Measurements from ENCODE around the gene DHH. TPM values are rescaled to one million over a fixed set of nuclear protein-coding genes. Genes with fewer than 3 reads are reported as not detected.

DHH gene
- total RNA-seq, 1 donor from 2014 or later: 0.52 TPM

- no peak for DNase-seq
- intact Hi-C loops (cut with micrococcal nuclease): no loop called here
- peak; percentile 53 for ATAC-seq
Observed at GRCh38 chr12:49055978-49056754, 38.4 kb downstream of the DHH start.

- intact Hi-C loops (cut with micrococcal nuclease): no loop called here
- ATAC-seq: no peak
- no peak for DNase-seq
Observed at GRCh38 chr12:49055092-49055491, 39.5 kb downstream of the DHH start.

GRCh38 chr12:49054524-49054923 lies 40.1 kb downstream of the DHH start:
- intact Hi-C loops (cut with micrococcal nuclease): no loop called here
- DNase-seq (no peak), ATAC-seq (no peak)

DNA sequence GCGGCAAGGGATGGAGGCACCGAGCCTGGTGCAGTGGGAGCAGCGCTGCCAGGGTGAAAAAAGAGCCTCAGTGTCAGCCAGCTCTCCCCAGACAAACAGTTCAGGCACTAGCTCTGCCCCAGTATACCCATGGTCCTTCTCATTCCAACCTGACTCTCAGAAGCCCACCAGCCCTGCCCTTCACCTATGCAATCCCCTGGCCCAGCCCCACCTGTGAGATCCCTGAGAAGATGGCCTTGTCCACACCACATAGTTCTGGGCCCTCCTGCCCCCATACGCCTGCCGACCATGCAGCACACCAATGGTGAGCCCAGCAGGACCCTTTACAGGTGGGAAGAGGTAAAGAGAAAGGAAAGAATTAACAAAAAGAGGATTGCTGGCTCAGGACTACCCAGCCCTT lies 40.5 kb downstream of the DHH start:
- DNase-seq (no peak), ATAC-seq (no peak)
- intact Hi-C loops (cut with micrococcal nuclease): no loop called here

GRCh38 chr12:49052451-49053208 lies 42.0 kb downstream of the DHH start:
- intact Hi-C loops (cut with micrococcal nuclease): no loop called here
- ATAC-seq: no peak

GRCh38 chr12:49051777-49052438 lies 42.7 kb downstream of the DHH start:
- DNase-seq (no peak), ATAC-seq (no peak)
- intact Hi-C loops (cut with micrococcal nuclease): no loop called here

More at GRCh38 chr12:49052451-49053208, 42.0 kb downstream of the DHH start:
- no peak for DNase-seq

GRCh38 chr12:49051373-49051764 lies 43.2 kb downstream of the DHH start:
- ATAC-seq: no peak

GRCh38 chr12:49050507-49051372 lies 43.9 kb downstream of the DHH start:
- DNase-seq (no peak), ATAC-seq (no peak)
- intact Hi-C loops (cut with micrococcal nuclease): no loop called here

More at GRCh38 chr12:49051373-49051764, 43.2 kb downstream of the DHH start:
- intact Hi-C loops (cut with micrococcal nuclease): no loop called here
- DNase-seq: no peak

DNA sequence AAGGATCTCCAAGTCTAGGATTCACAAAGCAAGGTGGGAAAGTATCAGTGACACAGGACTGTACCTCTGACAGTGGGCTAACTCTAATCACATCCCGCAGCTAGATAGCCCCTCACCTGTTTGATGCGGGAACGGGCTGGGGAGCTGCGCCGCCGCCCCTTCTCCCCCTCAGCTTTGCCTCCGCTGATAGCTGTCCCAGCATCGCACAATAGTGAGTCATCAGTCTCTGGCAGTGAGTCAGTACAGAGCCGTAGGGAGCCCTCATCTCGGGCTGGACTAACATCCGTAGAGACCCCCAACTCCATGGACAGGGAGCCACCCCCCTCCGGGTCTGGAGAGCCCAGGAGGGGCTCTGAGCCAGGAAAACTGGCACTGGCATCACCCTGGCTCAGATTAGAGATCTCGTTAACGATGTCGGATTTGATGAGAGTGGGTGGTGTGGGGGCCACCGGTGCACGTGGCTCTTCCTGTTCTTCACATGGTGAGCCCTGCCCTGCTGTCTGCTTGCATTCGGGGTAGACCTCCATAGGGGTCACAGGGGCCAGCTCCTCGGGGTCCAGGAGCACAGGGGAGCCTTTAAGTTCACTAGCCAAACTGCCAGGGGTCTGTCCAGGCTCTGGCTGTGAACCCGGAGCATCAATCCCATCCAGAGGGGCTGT lies 44.9 kb downstream of the DHH start:
- no peak for ATAC-seq
- intact Hi-C loops (cut with micrococcal nuclease): no loop called here
- DNase-seq: no peak

GRCh38 chr12:49048953-49049352 lies 45.6 kb downstream of the DHH start:
- DNase-seq (no peak), ATAC-seq (no peak)

DNA sequence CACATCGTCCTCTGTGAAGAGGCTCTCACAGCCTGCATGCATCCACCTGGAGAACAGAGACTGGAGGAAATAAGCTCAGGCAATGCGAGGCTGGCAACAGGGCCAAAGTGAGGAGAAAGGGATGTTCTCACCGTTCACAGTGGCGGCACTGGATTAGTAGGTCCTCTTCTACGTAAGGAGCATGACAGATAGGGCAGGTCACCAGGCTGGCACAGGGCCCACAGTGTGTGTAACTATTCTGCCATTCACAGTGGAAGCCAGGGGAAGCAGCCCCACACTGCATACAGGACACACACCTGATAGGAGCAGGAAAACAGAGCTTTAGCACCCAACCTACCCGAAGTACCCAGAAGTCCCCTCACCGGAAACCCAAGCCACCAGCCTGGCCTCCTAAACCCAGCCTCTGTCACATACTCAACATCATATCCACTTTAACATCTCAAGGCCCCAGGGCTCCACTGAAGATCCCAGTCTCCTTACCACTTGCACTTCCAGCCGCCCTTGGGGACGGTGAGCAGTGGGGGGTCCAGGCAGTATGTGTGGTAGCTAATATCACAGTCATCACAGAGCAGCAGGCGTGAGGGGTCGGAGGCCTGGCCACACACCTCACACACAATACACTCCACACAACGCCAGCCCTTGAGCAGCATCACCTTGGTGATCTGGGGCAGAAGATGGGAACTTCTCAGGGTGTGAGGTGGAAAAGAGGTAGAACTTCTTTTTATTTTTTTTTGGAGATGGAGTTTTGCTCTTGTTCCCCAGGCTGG lies 48.3 kb downstream of the DHH start:
- intact Hi-C loops (cut with micrococcal nuclease): no loop called here
- peak; percentile 39 for ATAC-seq

More at GRCh38 chr12:49048953-49049352, 45.6 kb downstream of the DHH start:
- intact Hi-C loops (cut with micrococcal nuclease): no loop called here

GRCh38 chr12:49044660-49045059 lies 49.9 kb downstream of the DHH start:
- intact Hi-C loops (cut with micrococcal nuclease): no loop called here
- no peak for ATAC-seq
- DNase-seq: no peak

More for the DNA sequence above, 48.3 kb downstream of the DHH start:
- no peak for DNase-seq

DNA sequence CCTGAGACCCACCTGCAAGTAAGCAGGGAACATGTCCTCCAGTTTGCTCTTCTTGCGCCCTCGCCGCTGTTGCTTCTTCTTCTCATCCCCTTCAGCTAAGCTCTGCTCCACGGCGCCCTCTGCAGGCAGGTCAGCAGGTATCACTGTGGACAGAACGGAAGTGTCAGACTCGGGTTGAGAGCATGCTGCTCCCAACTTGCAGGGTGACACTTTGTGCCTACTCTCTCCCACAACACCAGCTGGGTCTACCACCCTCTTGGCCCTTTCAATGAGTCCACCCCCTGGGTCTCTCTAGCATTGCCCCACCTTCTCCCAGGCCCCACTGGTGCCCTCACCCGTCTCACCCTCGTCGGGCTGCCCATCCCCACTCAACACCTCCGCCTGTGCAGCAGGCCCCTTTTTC lies 50.7 kb downstream of the DHH start:
- DNase-seq (peak; percentile 74), ATAC-seq (peak; percentile 40)
- intact Hi-C loops (cut with micrococcal nuclease): no loop called here

DNA sequence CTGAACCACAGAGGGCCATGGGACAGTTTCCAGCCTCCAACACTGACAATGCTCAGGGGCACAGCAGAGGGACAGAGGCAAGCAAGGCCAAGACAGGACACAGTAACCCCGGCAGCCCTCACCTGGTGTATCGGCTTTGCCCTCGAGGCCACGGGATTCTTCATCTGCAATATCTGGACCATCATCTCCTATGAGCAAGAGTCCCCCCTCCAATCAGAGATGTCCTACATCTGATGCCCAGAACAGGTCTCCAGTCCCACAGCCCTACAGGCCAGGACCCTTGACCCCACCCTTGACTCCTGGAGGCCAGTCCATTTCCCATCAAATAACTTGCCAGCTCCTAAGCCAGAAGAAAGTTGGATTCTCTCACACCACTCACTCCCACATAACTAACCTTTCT lies 51.4 kb downstream of the DHH start:
- intact Hi-C loops (cut with micrococcal nuclease): no loop called here
- ATAC-seq (no peak), DNase-seq (no peak)

DNA sequence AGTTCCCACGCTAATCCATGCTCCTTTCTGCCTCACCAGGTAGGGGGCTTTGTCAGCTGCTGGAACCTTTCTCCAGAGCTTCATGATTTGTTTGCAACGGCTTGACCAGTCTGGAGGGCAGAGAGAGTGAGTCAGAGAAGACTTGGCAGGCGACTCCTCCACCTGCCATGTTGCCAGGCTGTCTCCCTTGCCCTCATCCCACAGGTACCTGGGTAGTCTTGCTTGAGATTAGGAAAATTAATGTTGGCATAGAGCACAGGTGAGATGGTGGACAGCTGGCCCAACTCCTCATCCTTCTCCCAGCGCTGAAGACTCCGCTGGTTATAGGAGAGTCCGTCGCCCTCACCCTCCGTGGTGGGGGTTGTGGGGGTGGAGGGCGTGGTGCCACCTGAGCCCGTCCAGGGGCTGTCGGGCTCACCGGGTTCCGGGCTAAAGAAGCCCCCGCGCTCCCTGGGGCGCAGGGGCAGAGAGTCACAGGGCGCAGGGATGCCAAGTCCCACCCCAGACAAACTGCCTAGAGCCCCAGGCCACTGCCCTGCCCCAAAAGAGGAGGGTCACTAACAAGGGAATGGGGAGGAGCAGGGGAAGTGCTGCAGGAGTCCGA lies 52.6 kb downstream of the DHH start:
- ATAC-seq: no peak
- intact Hi-C loops (cut with micrococcal nuclease): no loop called here
- DNase-seq: no peak

GRCh38 chr12:49041036-49041880 lies 53.3 kb downstream of the DHH start:
- intact Hi-C loops (cut with micrococcal nuclease): no loop called here
- no peak for DNase-seq
- no peak for ATAC-seq

Measured in left ventricle myocardium superior (tissue), 1 donor.